HG03432 (cell line): ENCODE measurements around the gene AEN.

Source experiments
- ATAC-seq: cut with Tn5 transposase; IDR thresholded peaks from one replicate; pipeline ENCODE4 v1.9.1; 2021; ENCODE audit warnings: mild to moderate bottlenecking, moderate library complexity; ENCODE audit not compliant: unreplicated experiment

AEN gene

DNA sequence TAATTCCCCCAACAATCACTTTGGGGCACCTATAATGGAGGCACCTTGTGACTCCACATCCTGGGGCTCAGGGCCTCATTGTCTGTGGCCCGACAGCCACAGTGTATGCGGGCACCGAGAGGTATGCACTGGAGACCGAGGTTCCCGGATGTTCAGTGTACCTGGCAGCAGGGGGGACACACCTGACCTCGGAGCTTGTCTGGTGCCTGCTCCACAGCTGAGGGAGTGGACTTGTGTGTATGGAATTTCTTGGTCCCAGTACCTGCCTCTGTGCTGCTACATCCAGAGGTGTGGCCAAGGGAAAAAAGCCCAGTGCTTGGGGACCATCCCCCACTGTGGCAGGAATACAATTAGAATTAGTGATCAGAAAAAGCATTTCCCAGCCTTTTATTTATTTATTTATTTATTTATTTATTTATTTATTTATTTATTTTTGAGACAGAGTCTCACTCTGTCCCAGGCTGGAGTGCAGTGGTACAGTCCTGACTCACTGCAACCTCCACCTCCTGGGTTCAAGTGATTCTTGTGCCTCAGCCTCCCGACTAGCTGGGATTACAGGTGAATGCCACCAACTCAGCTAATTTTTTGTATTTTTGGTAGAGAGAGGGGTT, 8.8 kb upstream of the AEN start:
- ATAC-seq, result no peak

DNA sequence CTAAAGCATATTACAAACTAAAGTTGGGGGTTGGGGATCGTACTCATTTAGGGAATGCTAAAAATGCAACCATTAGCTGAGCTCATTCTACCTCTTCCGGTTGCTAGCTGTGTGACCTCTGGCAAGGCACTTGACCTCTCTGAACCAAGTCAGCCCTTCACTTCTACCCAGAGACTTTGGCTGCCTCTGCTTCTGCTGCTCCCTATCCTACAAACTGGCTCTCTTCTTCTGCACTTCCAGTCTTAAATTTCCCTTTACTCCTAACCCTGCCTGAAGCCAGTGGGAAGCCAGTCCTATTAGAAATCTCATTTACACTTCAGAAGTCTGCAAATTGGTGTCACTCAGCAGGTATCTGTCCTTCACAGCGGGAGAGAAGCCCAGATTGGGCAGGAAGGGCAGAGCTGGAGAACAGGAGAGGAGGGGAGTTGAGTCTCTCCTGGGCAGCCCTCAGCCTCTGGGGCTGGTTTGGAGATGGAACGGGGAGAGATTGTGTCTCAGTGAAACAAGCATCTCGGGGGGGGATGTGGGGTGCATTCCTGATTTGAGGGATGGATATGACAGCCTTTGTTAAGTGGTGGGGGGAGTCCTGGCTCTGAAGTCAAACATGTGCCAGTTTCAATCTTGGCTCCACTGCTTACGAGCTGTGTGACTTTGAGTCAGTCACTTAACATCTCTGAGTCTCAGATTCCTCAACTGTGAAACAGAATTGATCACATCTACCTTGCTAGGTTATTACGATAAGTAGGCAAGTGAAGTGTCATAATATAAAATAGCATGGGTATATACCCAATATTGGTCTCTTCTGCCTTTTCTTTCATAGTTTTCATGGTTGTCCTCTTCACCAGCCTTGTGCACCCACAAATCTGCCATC, 7.8 kb upstream of the AEN start:
- no peak for ATAC-seq

DNA sequence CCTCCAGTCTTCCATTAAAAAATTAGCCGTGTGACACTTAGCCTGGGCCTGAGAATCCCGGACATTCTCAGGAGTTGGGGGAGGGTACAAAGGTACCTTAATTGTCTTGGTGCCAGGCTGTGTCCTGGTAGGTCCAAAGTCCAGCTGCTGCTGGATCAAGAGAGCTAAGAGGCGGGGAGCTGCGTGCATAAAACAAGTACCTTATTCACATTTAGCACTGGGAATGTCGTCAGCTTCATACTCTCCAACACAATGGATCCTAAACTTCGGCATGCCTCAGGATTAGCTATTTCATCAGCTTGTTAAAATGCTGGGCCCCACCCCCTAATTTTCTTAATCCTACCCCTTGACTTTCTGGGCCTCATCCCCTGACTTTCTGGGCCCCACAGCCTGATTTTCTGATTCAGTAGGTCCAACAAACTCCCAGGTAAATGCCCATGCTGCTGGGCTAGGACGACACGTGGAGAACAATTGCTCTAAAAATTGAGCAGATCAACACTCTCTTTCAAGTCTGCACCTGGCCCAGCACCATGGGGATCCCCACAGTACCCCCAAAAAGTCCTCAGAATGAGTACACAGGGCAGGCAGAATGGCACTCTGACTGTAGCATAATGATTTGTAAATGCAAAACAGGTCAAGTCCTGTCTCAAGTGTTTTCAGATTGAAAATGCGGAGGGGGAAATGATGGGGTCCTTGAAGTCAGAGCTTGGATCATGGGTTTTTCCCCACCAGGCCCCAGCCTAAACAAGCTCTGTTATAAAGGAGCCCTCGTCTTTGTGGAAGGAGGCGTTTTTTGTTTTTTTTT, 5.6 kb upstream of the AEN start:
- ATAC-seq, result peak; percentile 56

DNA sequence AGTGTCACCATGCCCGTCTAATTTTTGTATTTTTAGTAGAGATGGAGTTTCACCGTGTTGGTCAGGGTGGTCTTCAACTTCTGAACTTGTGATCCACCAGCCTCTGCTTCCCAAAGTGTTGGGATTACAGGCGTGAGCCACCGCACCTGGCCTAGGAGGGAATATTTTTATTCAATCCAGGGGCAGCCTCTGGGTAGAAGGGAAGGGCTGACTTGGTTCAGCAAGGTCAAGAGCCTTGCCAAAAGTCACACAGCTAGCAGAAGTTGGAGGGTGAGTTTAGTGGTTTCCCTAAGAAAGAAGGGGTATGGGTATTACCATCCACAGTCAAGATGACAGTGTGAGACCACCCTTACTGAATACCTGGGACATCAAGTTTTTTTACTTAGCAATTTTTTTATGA, 4.9 kb upstream of the AEN start:
- no peak for ATAC-seq

DNA sequence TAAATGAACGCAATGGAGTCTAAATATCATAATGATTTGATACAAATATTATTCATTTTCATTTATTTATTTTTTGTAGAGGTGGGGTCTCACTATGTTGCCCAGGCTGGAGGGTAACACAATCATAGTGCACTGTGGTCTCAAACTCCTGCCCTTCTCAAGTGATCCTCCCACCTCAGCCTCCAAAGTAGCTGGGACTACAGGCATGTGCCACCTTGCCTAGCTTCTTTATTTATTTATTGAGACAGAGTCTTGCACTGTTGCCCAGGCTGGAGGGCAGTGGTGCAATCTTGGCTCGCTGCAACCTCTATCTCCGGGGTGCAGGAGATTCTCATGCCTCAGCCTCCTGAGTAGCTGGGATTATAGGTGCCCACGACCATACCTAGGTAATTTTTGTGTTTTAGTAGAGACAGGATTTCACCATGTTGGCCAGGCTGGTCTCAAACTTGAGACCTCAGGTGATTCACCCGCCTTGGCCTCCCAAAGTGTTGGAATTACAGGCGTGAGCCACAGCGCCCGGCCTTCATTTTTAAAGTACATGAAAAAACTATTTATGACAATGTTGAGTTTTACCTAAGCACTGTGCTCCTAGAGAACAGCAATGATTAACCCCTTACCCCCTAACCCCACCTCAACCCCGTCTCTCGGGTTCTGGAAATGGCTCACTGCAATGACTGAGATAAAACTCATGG, 4.0 kb upstream of the AEN start:
- ATAC-seq, result no peak

DNA sequence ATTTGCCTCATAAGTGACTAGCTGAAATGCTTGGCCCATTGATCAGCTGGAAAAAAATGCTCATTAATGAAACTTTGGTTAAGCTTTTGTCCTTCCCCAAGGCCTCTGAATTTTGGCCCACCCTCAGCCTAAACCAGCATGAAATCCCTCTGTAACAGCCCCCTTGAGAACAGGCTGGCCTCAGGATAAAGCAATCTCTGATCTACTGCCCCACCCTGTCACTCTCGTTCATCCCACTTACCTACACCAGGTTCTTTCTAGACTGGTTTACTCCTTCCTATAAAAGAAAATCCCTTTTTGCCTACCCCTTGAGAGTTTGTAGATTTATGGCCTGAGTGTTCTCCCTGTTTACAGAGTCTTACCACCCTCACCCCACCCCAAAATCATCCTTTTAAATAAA, 3.4 kb upstream of the AEN start:
- no peak for ATAC-seq

DNA sequence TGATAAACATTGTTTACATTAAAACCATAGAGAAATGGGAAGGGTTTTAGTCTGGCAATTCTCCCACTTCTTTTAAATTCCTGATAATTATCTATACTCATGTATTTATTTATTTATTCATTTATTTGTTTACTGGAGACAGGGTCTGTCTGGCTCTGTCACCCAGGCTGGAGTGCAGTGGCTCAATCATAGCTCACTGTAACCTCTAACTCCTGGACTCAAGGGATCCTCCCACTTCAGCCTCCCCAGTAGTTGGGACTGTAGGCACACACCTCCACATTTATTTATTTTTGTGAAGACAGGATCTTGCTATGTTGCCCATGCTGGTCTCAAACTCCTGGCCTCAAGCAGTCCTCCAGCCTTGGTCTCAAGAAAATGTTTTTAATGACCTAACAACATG, 2.5 kb upstream of the AEN start:
- ATAC-seq, result no peak

DNA sequence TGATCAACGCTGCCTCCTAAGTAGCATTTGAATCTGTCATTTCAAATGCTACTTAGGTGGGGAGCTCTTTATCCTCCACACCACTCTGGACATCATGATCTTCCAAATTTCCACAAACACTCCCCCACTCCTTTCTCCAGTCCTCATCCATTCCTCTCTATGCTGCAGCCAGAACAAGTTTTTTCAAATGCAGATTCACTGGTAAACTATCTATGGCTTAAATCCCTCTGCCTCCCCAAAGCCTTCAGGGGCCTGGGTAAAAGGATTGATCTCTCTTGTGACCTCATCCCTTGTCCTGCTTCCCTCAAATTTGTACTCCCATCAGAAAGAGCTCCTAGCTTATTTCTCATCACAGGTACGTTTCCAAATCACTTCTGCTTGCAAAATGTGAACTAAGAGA, 1.3 kb upstream of the AEN start:
- ATAC-seq, result no peak

DNA sequence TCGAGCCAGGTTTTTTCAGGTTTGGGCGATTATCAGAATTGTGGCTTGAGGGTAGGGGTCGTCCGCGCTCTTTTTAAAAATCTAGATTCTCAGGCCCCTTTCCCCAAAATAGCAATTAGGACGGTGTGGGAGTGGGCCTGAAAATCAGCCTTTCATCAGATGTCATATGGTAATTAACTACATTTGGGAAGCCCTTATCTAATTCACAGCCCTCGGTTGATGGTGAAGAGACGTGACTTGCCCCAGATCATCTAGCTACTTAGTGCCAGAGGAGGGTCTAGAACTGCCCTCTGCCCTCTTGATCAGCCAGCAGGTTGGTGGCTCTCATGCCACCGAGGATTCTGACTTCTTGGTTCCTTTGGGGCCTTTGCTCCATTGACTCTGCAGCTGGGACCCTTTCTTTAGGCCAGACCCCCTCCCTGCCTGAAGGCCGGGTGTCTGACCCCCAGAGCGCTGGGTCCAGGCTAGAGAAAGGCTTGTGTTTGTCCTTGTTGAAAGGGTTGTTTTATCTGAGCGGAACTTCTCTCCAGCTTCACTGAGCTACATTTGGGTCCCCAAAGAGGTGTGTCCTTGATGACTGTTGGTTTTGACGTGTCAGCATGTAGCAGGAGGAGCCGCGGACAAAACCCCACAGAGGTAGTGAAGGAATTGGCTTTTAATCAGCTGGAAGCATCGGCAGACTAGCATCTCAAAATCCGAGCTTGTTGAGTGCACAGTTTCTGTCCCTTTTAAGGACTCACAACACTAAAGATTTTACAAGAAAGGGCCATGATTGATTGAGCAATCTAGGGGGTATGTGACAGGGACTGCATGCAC, 857 bp downstream of the AEN start:
- peak; percentile 28 for ATAC-seq

DNA sequence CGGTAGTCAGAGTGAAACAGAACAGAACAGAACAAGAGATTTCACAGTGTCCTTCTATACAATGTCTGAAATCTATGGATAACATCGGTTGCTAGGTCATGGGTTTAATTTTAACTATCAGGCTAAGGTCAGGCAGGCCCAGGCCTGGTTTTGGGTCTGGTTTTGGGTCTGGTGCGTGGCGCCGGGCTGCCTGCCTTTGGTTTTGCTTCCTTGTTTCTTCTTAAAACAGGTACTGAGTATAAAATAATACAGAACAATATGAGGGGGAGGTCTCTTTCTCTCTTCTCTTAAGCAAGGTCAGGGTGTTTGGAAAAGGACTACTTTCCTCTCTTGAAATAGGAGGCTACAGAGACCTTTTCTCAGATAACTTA, 1.4 kb downstream of the AEN start:
- no peak for ATAC-seq

DNA sequence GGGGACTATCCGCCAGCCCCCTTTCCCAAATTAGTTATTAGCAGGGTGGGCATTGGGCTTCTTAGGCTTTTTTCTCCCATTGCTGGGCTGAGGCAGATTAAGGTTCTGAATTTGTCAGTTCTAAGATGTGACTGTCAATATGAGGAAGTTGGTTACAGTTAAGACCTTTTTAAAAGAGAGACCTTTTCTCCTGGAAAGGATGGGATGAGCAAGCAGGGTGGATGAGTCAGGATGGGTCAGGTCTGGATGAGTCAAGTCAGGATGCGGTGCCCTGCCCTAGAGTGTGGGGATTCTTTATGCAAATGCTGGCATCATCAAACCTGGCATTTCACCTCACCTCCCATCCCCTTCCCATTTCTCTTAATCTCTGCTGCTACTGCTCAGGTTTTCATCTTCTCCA, 1.9 kb downstream of the AEN start:
- ATAC-seq, result no peak

DNA sequence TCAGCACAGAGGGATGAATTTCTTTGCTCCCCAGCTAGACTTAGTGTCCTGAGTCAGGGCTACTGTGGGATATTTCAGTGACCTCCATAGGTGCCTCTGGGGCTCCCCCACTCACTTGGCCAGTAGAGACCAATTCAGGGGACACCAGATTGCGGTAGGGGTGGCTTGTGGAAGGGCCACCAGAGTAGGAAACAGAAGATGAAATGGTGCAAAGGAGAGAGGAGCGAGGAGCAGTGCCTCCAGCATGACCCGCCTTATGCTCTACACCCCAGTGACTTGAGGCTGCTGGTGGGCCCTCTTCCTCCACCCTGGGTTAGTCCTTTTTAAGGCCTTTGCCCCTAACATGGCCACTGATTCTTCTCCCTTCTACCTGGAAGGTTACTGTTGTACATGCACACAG, 2.5 kb downstream of the AEN start:
- no peak for ATAC-seq

DNA sequence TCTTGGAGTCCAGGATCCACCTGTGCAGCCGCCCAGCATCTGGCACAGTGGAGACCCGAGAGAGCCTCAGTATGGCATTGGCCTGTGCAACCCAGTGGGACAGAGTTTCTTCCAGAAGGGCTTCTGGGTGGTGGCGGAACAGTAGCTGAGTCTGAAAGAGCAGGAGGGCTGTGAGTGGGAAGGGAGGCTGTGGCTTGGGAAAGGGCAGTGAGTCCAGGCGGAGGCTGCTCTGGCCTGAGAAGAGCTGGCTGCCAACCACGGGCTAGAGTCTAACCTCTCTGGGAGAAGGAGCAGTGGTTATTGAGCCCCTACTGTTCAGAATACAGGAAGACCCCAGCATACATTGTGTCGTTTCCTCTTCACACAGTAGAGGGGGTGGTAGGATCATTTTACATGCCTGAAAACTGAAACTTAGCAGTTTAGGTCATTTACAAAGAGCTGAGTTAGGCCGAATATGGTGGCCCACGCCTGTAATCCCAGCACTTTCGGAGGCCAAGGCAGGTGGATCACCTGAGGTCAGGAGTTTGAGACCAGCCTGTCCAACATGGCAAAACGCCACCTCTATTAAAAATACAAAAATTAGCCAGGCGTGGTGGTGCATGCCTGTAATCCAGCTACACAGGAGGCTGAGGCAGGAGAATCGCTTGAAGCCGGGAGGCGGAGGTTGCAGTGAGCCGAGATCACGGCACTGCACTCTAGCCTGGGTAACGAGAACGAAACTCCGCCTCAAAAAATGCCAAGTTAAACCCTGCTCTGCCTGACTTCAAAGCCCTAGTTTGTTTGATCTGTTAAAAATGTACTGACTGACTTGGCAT, 3.2 kb downstream of the AEN start:
- peak; percentile 25 for ATAC-seq

DNA sequence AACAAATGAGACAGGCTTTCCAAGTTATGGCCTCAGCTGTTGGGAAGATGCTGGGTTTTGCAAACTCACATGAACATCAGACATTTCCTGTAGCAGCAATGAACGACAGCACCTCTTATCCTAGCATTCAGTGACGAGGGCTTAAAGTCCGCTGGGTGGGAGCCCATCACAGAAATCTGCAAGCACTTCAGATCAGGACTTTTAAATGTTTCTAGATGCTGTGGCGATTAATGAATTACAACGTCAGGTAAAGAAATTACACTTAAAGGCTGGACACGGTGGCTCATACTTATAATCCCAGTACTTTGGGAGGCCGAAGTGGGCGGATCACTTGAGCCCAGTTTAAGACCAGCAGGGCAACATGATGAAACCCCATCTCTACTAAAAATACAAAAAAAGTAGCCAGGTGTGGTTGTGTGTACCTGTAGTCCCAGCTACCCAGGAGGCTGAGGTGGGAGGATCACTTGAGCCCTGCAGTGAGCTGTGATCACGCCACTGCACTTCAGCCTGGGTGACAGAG, 3.9 kb downstream of the AEN start:
- ATAC-seq, result no peak

DNA sequence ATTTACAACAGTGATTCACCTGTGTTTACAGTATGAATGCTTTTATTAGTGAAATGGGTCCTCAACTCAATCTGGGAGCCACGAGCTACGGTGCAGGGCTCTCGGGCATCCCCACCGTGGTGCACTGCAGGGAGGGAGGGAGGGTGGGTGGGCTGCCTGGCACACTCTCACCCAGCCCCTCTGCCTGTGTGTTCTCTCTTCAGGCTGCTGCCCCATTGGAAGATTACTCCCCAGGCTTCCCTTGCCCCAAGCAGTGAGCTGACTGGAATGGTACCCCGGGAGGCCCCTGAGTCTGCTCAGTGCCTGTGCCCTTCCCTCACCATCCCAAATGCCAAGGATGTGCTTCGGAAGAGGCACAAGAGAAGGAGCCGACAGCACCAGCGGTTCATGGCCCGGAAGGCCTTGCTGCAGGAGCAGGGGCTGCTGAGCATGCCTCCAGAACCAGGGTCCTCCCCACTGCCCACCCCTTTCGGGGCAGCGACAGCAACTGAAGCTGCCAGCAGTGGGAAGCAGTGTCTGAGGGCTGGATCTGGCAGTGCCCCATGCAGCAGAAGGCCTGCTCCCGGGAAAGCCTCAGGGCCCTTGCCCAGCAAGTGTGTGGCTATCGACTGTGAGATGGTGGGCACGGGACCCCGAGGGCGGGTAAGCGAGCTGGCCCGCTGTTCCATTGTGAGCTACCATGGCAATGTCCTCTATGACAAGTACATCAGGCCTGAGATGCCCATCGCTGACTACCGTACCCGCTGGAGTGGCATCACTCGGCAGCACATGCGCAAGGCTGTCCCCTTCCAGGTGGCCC, 5.0 kb downstream of the AEN start:
- ATAC-seq, result no peak

DNA sequence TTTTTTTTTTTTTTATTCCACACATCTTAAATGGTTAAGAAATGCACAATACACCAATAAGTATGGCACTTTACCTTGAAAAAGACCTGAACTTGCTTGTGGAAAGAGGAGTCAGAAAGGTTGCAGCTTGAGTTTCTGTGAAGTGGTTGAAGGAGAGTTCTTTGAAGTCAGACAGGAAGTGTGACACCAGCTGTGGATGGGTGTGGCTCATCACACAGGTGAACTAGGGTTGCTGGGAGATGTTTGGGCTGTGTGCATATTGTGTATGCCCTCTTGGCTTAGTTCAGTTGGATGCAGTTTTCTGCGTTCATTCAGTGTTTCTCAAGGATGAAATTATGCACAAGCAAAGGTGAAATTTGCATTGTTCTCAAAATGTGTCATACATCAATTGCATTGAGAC, 6.3 kb downstream of the AEN start:
- no peak for ATAC-seq

DNA sequence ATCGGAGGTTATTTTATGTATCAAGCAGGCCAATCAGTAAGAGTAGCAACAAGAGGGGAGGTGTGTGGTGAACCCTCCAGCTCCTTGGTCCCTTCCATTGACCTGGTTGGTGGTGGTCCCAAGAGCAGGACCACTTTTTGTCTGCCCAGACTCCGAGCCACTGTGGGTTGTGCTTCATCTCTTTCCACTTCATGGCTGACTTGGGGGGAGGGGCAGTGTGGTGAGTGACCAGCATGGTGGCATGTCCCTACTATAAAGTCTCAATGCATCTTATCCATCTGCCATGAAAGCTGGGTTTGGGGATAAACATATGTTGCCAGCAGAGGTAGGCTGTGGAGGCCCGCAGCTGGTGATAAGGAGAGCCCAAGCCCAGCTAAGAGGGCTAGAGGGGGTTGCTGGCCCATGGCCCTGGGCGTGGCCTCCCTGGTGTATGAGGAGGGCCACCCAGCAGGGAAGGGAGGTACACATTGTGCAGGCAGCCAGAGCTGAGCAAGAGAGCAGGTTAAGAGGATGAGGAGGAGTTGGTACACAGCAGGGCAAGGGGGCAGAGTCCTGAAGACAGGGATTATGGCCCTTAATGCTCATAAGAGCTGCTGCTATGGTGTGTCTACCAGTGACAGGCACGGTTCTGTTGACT, 7.0 kb downstream of the AEN start:
- no peak for ATAC-seq

DNA sequence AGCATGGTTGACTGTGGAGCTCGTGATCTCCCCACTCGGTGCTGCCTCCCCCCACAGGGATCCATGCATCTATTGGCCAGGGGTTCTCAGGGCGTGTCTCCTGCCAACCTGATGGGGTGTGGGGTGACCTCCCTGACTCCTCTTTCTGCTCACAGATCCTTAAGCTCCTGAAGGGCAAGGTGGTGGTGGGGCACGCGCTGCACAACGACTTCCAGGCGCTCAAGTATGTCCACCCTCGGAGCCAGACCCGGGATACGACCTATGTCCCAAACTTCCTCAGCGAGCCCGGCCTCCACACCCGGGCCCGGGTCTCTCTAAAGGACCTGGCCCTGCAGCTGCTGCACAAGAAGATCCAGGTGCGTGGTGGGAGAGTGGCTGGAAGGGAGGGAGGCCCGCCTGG, 7.9 kb downstream of the AEN start:
- ATAC-seq, result no peak
